ENCODE data around the gene DUOXA2. TPM values are rescaled to one million over a fixed set of nuclear protein-coding genes. Genes with fewer than 3 reads are reported as not detected.
A peak's percentile ranks its signal among the peaks of the same experiment; 100 is the strongest.

The DUOXA2 gene
- total and polyA plus RNA-seq, 2 of the 4 experiments (the other 2 are of a cell fraction): not detected

DNA sequence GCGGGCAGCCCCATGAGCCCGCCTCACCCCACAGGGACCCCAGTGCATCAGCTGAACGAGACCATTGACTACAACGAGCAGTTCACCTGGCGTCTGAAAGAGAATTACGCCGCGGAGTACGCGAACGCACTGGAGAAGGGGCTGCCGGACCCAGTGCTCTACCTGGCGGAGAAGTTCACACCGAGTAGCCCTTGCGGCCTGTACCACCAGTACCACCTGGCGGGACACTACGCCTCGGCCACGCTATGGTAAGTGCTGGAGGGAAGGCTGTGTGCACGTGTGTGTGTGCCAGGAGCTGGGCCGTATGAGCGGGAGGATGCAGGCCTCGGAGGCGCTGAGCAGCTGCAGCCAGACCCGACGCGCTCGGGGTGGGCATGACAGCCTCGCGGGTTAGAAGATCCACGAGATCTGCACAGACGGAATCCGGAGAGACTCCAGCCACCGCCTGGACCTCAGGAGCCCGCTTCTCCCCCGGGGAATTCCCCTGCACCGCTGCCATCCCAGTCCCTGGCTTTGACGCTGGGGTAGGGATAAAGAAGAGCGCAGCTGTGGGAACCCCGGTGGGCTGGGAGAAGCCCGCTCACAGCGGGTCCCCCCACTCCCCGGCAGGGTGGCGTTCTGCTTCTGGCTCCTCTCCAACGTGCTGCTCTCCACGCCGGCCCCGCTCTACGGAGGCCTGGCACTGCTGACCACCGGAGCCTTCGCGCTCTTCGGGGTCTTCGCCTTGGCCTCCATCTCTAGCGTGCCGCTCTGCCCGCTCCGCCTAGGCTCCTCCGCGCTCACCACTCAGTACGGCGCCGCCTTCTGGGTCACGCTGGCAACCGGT lies 2.6 kb downstream of the DUOXA2 start:
- H3K4me1 ChIP-seq (ENCODE audit: control insufficient read depth, insufficient read depth, low read length): peaks cover under 1% of the 10 kb centered on the region; the same call in 1 of the 2 replicates
- H2AFZ ChIP-seq (replicated peaks; ENCODE audit: low read length, poor library complexity): peak overlapping the region; percentile 72
- no peak overlapping the region for H2BK120ac ChIP-seq (ENCODE audit: low read depth, low read length)
- no peak overlapping the region; the same call in 1 of the 2 replicates for H3K4me2 ChIP-seq (ENCODE audit: low read depth, low read length)
- WGBS, 2 experiments (ENCODE audit: extremely low coverage in 2 of 2, insufficient read length in 1 of 2): 17% methylated on average over 27 of the region's 65 CpGs; no CpG with 5 or more reads in 1 of the 2 experiments
- CTCF ChIA-PET: no interaction called here
- TF ChIP-seq MAZ (IDR thresholded peaks at IDR 0.05; ENCODE audit: borderline replicate concordance, low read depth, low read length) (no peak), SMC3 (IDR thresholded peaks at IDR 0.05; ENCODE audit: low read depth, low read length) (no peak), BHLHE40 (IDR thresholded peaks at IDR 0.05; ENCODE audit: low read depth, low read length) (no peak), NFE2L2 (IDR thresholded peaks at IDR 0.05; ENCODE audit: low read depth, low read length) (no peak)
- no peaks in the 10 kb centered on the region for H4K20me1 ChIP-seq (ENCODE audit: insufficient read depth, low read length)
- no peak overlapping the region for H2BK5ac ChIP-seq (ENCODE audit: low read depth, low read length, poor library complexity, severe bottlenecking)
- no peak overlapping the region for H3K4ac ChIP-seq (ENCODE audit: low read depth, low read length)
- no peaks in the 10 kb centered on the region for H3K9me3 ChIP-seq (ENCODE audit: control insufficient read depth, insufficient read depth, low read length)
- no peaks in the 10 kb centered on the region for H3K9me1 ChIP-seq (ENCODE audit: insufficient read depth, low read length)
- H2BK15ac ChIP-seq (ENCODE audit: low read depth, low read length): no peak overlapping the region
- dilution Hi-C loops (cut with HindIII; ENCODE audit: low sequenced_read_pairs, unreplicated experiment) (no loop called here), intact Hi-C loops (cut with micrococcal nuclease) (loop anchor here (5.0 kb wide), 1 partner anchor 264 kb away; no protein-coding TSS in a partner anchor), in situ Hi-C loops (cut with MboI; ENCODE audit: low sequenced_read_pairs) (no loop called here)
- ATAC-seq (ENCODE audit: low read depth) (no peak), DNase-seq (no peak)
- H3K79me1 ChIP-seq (ENCODE audit: low read depth in 1 of 2, low read length in 2 of 2): no peaks in the 10 kb centered on the region
- H3K56ac ChIP-seq (ENCODE audit: extremely low read depth, insufficient read depth, low read length): no peak overlapping the region
- no peak overlapping the region for H3K18ac ChIP-seq (ENCODE audit: low read depth, low read length)
- BruUV-seq (replicated peaks): no TSS peak
- H3K4me3 ChIP-seq (ENCODE audit: insufficient read depth, low read depth, low read length): no peak overlapping the region
- no peak overlapping the region for H4K8ac ChIP-seq (ENCODE audit: low read depth in 2 of 2, low read length in 2 of 2)
- H4K5ac ChIP-seq (ENCODE audit: low read depth, low read length): no peak overlapping the region
- no peak overlapping the region; the same call in 1 of the 2 replicates for H3K23ac ChIP-seq (ENCODE audit: low read depth, low read length)
- POLR2A ChIA-PET (ENCODE audit: unreplicated experiment): no interaction called here
- H3K14ac ChIP-seq (replicated peaks; ENCODE audit: low read depth, low read length): no peak overlapping the region
- no peak overlapping the region for H3K27ac ChIP-seq (ENCODE audit: insufficient read depth, low read length)
- H2BK20ac ChIP-seq (ENCODE audit: low read depth, low read length): no peak overlapping the region
- no peaks in the 10 kb centered on the region for H3K36me3 ChIP-seq (ENCODE audit: control insufficient read depth, insufficient read depth, low read length)
- no peak overlapping the region for H2AK5ac ChIP-seq (ENCODE audit: low read depth, low read length)
- H2AK9ac ChIP-seq (replicated peaks; ENCODE audit: low read depth, low read length, poor library complexity): peak overlapping the region; percentile 28
- peaks cover 61% of the 10 kb centered on the region for H3K27me3 ChIP-seq (ENCODE audit: control insufficient read depth, insufficient read depth, low read length)
- H3K9ac ChIP-seq (ENCODE audit: low read depth, low read length): no peak overlapping the region
- no peak overlapping the region for H4K91ac ChIP-seq (ENCODE audit: insufficient read depth, low read depth, low read length)
